ENCODE data around the gene SLC10A7. TPM values are rescaled to one million over a fixed set of nuclear protein-coding genes. Genes with fewer than 3 reads are reported as not detected.

SLC10A7 gene
- total and polyA plus RNA-seq, 2 of the 8 experiments (the other 6 are each of a cell fraction or from before 2014, with no cell fraction given), result 2.5 to 2.9 TPM

DNA sequence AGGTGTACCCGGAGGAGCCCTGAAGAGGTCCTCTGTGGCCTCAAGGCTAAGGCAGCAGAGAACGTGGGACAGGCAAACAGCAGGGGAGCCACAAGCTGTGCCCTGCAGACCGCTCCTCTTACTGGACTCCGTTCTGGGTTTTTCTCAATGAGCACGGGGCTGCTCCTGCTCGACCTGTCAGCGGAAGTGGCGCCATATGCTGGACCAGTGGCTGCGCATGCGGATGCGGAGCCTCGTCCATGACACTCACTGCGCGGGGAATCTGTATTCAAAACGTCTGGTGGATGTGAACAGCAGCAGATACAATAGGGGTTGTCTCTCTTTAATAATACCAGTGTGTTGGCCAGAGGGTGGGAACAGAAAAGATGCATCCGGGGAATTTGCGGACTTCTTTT is 277.9 kb downstream of the SLC10A7 start:
- Histone ChIP-seq H4K20me1 (replicated peaks in 1 of 2; ENCODE audit: control insufficient read depth in 1 of 2, insufficient read depth in 2 of 2, low read length in 2 of 2) (no peaks in the 10 kb centered on the region), H3K9ac (replicated peaks in 1 of 4; ENCODE audit: extremely low read depth in 1 of 4, low read depth in 3 of 4, low read length in 3 of 4) (no peak overlapping the region), H2AK5ac (ENCODE audit: low read depth, low read length) (no peak overlapping the region), H3K56ac (replicated peaks; ENCODE audit: insufficient read length, low read depth, low read length) (no peak overlapping the region), H3K4me1 (replicated peaks in 1 of 4; ENCODE audit: control insufficient read depth in 3 of 4, insufficient read depth in 4 of 4, low read length in 3 of 4) (peaks cover 0 to 3% (median 0%) of the 10 kb centered on the region in 4 experiments; a peak in 1 of 7 replicates), H3K27ac (ENCODE audit: low read depth, low read length) (no peak overlapping the region), H4K8ac (ENCODE audit: extremely low read depth, insufficient read depth, low read length) (peak overlapping the region; percentile 32; the same call in 1 of the 2 replicates), H3K14ac (ENCODE audit: insufficient read length) (no peak overlapping the region), H3K4ac (replicated peaks; ENCODE audit: insufficient read length, low read depth, low read length) (no peak overlapping the region), H3K9me3 (ENCODE audit: insufficient read depth in 2 of 2, low read depth in 1 of 2, low read length in 1 of 2) (no peaks in the 10 kb centered on the region), H3K79me2 (ENCODE audit: control insufficient read depth in 1 of 2, insufficient read depth in 2 of 2, low read length in 2 of 2) (no peaks in the 10 kb centered on the region), H2BK5ac (ENCODE audit: low read depth, low read length) (no peak overlapping the region), H3K4me2 (ENCODE audit: insufficient read depth in 1 of 2, low read depth in 2 of 2, low read length in 2 of 2) (peak overlapping the region in 1 of 2 experiments; percentile 23; a peak in 3 of 4 replicates), H3K27me3 (replicated peaks in 1 of 4; ENCODE audit: control insufficient read depth in 3 of 4, extremely low read depth in 1 of 4, insufficient read depth in 3 of 4, low read length in 3 of 4) (no peaks in the 10 kb centered on the region), H2BK15ac (ENCODE audit: low read length) (no peak overlapping the region), H3K18ac (ENCODE audit: extremely low read depth, low read length) (no peak overlapping the region), H2BK120ac (replicated peaks; ENCODE audit: low read depth, low read length) (no peak overlapping the region), H3K4me3 (ENCODE audit: extremely low read depth in 1 of 4, insufficient read depth in 2 of 4, low read depth in 3 of 4, low read length in 4 of 4) (no peak overlapping the region; a peak in 1 of 8 replicates), H4K5ac (ENCODE audit: insufficient read length, low read depth, low read length) (no peak overlapping the region), H3K23ac (ENCODE audit: insufficient read length) (no peak overlapping the region), H2BK20ac (ENCODE audit: low read length) (no peak overlapping the region), H4K91ac (replicated peaks; ENCODE audit: insufficient read length, low read length) (no peak overlapping the region), H3K23me2 (ENCODE audit: low read depth, low read length) (no peaks in the 10 kb centered on the region), H2BK12ac (ENCODE audit: low read depth, low read length) (no peak overlapping the region), H3K36me3 (ENCODE audit: control insufficient read depth in 2 of 4, insufficient read depth in 4 of 4, low read length in 3 of 4) (no peaks in the 10 kb centered on the region), H3K79me1 (ENCODE audit: low read depth, low read length) (no peaks in the 10 kb centered on the region), H2AFZ (ENCODE audit: low read length) (peak overlapping the region; percentile 70; the same call in 1 of the 2 replicates)
- DNase-seq (ENCODE audit: low read depth in 1 of 2, low spot score in 2 of 2) (no peak), FAIRE-seq (no peak)
- POLR2A ChIA-PET (ENCODE audit: partially characterized antibody), result no interaction called here
- CTCF ChIA-PET (ENCODE audit: partially characterized antibody), result interaction anchor here (0.6 to 2.8 kb wide), 23 partner anchors 8 to 856 kb away, joined by 3 to 22 read pairs (median 3); no protein-coding TSS in a partner anchor
- 87% methylated on average over 17 of the region's 17 CpGs; no CpG with 5 or more reads in 1 of the 2 experiments for WGBS, 2 experiments (ENCODE audit: extremely low coverage in 1 of 2, insufficient coverage in 1 of 2, insufficient read length in 1 of 2, insufficient replicate concordance in 2 of 2, low coverage in 1 of 2, low lambda C conversion rate in 2 of 2, missing lambda C conversion rate in 1 of 2)
- TF ChIP-seq JUND (IDR thresholded peaks at IDR 0.05; ENCODE audit: low read length) (no peak), CBX8 (IDR thresholded peaks at IDR 0.05; ENCODE audit: borderline replicate concordance, low read depth, low read length) (no peak), PHF8 (conservative IDR thresholded peaks at IDR 0.05; ENCODE audit: low read depth, low read length) (no peak), TCF12 (IDR thresholded peaks at IDR 0.05; ENCODE audit: low read depth, low read length) (no peak), CEBPB (IDR thresholded peaks at IDR 0.05; ENCODE audit: low read depth, low read length) (no peak), CBX5 (IDR thresholded peaks at IDR 0.05; ENCODE audit: low read depth, low read length) (no peak), SP1 (IDR thresholded peaks at IDR 0.05; ENCODE audit: low read depth, low read length) (no peak), JUN (IDR thresholded peaks at IDR 0.05; ENCODE audit: low read depth, low read length) (no peak), FOSL1 (IDR thresholded peaks at IDR 0.05; ENCODE audit: insufficient read depth, low read depth, low read length) (no peak), EGR1 (IDR thresholded peaks at IDR 0.05; ENCODE audit: borderline replicate concordance, low read depth, low read length) (no peak)
- TF ChIP-seq, protein P1, sequence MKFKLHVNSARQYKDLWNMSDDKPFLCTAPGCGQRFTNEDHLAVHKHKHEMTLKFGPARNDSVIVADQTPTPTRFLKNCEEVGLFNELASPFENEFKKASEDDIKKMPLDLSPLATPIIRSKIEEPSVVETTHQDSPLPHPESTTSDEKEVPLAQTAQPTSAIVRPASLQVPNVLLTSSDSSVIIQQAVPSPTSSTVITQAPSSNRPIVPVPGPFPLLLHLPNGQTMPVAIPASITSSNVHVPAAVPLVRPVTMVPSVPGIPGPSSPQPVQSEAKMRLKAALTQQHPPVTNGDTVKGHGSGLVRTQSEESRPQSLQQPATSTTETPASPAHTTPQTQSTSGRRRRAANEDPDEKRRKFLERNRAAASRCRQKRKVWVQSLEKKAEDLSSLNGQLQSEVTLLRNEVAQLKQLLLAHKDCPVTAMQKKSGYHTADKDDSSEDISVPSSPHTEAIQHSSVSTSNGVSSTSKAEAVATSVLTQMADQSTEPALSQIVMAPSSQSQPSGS (IDR thresholded peaks at IDR 0.05; ENCODE audit: low read length), result no peak
- TF ChIP-seq, protein P2, sequence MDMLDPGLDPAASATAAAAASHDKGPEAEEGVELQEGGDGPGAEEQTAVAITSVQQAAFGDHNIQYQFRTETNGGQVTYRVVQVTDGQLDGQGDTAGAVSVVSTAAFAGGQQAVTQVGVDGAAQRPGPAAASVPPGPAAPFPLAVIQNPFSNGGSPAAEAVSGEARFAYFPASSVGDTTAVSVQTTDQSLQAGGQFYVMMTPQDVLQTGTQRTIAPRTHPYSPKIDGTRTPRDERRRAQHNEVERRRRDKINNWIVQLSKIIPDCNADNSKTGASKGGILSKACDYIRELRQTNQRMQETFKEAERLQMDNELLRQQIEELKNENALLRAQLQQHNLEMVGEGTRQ (IDR thresholded peaks at IDR 0.05; ENCODE audit: low read length), result no peak
